GM19324 (cell line): Measurements from ENCODE around the gene PARVB.
A peak's percentile ranks its signal among the peaks of the same experiment; 100 is the strongest.

Experiments used
- ATAC-seq: cut with Tn5 transposase; IDR thresholded peaks from one replicate; pipeline ENCODE4 v1.9.1; 2021; ENCODE audit warnings: mild to moderate bottlenecking, moderate library complexity; ENCODE audit not compliant: unreplicated experiment, low FRiP score

Gene PARVB

DNA sequence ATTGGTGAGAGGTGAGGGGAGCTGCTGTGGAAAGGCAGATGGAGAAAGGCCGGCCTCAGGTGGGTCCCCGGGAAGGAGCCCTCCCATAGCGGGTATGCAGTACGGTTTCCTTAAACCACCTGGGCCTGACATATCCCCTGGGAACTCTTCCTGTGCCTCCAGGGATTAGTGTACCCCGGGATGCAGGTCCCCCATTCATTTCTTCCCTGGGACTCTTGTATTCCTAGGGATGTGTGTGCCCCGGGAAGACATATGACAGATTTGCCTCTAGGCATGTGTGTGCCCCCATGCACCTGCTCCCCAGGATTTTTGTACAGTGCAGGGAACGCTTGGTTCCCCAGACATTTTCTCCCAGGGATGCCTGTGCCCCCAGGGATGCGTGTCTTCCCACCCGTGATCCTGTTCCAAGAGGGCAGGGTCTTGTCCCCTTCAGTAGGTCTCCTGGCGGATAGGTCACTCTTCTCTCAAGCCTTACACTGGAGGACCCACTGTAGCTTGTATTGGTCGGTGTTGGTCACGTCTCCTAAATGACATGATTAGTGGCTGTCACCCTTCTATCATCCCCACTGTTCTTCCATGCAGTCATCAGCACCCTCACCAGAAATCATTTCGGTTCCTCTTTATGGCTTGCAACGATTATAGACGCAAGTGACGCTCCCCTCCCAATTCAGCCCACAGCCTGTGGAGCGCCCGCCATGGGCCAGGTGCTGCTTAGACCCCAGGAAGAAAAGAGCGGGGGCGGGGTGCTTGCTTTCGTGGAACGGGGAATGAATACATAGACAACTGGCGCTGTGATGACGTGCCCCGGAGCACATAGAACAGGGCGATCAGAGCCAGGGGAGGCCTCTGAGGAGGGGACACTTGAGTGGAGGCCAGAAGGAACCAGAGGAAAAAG lies 1.3 kb downstream of the PARVB start:
- peak; percentile 43 for ATAC-seq

DNA sequence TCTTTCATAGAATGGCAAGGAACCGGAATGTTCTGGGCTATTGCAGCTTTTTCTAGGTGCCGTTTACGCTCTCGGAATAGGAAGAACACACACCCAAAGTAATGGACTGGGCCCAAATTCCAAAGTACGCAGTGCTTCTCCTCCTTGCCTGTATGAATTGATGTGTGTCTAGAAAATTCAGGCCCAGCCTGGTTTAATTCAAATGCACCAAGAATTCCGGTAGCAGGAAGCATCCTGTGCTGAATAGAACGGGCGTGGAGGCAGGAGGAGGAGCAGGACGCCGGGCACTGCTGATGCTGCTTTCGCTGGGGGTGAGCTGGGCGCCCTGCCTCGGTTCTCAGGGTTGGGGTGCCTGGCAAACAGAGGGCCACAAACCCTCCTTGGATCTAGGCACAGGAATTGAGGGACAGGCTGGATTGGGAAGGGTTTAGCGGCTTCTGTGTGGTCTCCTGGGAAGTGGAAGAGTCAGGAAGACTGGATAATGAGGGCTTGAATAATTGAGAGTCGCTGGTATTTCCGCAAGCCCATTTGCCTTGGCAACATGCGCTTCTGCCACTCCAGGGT lies 2.0 kb downstream of the PARVB start:
- ATAC-seq, result no peak

DNA sequence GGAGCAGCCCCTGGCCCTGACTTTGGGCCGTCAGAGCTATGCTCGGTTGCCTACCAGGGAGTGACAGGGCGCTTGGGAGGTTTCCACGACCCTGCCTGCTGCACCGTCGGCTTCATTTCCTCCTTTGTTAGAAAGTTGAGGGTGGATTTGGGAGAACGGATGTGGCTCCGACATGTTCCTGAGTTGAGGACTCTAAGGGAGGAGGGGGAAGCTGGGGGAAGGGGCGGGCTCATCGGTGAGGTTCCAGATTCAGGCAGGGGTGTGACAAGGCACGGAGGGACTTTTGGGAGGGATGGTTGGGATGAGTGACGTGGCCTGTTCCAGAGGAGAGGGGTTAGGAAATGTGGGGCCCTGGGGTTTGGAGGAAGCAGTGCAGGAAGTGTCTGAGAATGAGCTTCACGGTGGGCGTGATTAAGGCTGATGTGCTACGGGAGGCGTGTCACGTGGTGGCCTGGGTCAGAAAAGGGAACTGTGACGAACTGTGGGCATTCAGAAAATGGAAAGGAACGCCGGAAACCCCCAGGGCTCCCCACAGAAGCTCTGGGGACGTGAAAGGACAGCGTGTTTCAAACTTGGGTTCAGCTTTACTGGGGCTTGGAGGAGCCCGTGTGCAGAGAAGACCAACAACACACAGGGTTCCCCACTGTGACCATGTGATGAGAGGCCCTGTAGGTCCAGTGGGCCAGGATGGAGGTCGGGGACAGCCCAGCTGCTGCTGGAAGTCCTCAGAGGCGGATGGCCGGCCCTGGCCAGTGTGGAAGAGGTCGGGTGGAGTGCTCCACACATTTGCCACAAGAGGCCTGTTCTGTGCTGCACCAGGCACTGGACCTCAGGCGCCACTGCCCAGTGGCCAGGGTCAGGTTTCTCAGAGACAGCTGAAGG lies 2.8 kb downstream of the PARVB start:
- ATAC-seq, result peak; percentile 47

DNA sequence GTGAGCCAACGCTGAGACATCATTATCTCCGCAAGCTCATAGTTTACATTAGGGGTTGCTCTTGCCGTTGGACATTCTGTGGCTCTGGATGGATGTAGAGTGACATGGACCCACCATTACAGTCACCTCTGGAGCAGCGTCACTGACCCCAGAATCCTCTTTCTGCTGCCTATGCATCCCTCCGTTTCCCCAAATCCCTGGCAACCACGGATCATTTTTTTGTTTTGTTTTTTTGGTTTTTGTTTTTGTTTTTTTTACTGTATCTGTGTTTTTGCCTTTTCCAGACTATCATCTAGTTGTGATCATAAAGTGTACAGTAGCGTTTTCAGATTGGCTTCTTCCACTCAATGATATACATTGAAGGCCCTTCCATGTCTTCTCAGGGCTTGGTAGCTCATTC lies 4.0 kb downstream of the PARVB start:
- ATAC-seq, result no peak

DNA sequence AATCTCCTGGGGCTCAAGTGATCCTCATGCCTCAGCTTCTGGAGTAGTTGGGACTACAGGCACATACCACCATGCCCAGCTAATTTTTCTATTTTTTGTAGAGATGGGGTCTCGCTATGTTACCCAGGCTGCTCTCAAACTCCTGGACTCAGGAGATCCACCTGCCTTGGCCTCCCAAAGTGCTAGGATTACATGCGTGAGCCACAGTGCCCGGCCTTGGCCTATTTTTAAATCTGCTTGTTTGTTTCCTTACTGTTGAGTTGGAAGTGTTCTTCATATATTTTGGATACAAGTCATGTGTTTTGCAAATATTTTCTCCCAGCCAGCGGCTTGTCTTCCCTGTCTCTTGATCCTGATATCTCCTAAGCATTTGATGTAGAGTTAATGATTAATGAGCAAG lies 5.0 kb downstream of the PARVB start:
- no peak for ATAC-seq

DNA sequence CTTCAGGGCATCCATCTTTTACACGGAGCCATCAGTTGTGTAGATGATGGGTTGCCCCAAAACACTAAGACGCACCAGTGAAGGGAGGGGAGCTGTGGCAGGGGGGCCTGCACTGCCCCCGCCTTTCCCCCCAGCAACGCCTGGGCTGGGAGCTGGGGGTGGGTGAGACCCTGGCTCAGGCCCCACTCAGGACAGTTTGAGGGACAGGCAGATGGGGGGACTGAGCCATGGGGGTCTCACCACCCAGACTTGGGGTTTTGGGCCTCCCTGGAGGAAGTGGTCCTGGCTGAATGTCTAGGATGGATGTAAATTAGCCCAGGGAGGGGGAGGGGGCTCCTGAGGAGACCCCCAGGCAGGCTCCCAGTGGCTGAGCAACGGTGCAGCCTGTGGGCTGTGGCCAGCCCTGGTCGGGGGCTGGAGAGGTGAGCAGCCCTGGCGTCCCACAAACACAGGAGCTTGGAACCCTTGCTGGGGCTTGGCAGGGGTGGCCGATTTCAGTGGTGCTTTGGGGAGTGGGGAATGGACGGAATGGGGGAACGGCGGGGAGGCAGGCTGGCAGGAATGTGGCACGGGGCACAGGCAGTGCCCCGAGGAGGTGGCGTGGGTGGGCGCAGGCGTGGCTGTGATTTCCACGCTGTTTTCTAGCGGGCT lies 6.1 kb downstream of the PARVB start:
- no peak for ATAC-seq

DNA sequence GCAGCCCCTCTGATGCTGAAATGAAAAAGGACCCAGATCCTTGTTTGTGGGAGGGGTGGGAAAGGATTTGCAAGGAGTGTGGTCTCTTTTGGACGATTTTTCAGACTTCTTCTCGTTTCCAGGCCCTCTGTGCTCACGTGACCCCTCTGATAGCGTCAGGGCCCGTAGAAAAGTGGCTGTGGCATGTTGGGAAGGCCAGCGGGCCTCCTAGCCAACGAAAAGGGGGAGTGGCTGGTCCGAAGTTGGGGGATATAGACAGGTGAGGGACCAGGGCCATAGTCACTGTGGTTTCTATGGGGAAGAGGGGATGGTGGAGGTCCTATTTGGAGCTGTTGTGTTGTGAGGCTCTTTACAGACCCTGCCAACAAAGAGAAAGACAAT lies 6.6 kb downstream of the PARVB start:
- ATAC-seq, result no peak

DNA sequence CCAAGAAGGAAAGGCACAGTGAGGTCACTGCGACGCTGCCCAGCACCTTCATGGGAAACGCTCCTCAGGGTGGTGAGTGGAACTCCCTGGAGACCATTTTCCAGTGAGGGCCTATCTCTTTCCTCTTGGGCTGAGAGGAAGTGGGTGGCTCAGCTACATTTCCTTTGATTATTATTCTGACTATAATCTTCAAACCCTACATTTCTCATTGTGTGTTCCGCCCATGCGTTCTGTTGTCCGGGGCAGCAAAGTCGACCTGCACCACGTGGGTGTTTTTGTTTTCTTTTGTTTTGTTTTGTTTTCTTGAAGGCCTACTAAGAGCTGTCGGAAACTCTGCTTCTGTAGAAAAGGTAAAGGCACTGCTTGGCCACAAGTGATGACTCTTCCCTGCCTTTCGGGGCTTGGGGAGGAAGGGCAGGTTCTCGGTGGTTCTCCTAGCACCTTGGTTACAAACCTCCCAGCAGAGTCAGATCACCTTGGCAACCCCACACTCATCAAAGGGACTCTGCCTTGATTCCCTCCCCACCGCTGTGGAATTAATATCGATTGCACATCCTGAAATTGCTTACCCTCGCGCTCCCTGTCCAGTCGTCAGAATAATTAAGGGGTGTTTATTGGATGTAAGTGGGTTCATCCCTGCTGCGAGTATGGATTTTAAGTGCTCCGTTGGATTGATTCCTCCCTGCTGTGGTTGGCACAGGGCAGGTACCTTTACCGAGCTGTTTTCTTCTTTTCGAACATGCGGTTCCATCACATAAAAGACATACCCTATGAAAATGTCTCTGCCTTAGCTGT lies 7.3 kb downstream of the PARVB start:
- no peak for ATAC-seq

DNA sequence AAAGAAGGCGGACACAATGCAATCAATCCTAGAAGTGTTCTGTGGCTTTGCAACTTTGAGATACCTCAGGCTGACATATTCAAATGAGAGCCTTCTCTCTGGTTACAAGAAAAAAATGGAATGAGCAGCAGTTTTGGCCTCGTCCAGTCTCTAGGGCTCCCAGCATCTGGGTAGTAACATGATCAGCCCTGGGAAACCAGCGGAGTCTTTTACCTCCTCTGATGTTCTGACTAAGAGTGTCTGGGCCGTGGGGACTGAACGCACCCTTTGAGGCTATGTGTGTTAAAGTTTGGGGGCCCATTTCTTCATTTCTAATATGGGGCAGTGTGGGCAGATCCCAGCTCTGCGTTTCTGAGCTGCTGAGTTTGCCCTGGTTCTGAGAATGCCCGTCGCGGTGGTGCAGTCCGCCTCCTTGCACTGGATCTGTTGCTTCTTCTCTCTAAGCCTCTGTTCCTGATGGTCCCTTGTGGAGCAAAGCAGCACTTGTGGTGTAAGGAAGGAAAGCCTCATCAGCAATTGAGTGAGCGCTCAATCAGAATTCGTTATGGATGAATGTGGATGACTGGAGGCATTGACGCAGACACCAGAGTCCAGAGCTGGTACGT lies 8.1 kb downstream of the PARVB start:
- no peak for ATAC-seq

DNA sequence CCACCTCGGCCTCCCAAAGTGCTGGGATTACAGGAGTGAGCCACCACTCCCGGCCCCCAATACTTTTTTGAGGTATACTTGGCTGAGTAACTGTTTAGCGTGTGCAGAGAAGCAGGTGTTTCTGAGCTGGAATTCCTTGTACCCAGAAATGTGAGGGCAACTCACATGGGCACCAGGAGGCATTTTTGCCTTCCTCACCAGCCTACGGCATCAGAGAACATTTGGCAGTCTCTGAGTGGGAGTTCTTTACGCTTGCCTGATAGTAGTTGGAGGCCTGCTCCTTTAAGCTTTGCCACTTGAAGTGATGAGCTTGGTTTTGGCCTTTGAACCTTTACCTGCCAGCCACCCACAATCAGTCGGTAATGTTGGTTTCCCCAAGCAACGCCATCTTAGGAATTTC lies 9.2 kb downstream of the PARVB start:
- ATAC-seq, result no peak

DNA sequence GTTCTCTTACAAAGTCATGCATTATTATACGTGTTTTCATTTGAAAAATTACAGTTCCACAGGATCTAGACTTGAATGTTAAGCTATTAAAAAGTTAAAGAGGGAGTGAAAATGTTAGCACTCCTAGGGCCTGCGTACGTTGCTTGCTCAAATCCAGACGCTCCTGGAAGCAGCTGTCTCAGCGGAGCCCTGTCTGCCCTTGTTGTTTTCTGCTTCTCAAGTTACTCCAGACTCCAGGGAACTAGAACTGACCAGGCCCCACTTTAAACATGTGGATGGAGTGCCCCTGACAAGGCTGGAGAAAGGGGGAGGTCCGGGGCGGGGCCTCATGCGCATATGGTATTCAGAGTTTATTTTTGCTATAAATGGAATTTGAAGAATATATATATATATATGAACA lies 9.6 kb downstream of the PARVB start:
- ATAC-seq, result no peak

DNA sequence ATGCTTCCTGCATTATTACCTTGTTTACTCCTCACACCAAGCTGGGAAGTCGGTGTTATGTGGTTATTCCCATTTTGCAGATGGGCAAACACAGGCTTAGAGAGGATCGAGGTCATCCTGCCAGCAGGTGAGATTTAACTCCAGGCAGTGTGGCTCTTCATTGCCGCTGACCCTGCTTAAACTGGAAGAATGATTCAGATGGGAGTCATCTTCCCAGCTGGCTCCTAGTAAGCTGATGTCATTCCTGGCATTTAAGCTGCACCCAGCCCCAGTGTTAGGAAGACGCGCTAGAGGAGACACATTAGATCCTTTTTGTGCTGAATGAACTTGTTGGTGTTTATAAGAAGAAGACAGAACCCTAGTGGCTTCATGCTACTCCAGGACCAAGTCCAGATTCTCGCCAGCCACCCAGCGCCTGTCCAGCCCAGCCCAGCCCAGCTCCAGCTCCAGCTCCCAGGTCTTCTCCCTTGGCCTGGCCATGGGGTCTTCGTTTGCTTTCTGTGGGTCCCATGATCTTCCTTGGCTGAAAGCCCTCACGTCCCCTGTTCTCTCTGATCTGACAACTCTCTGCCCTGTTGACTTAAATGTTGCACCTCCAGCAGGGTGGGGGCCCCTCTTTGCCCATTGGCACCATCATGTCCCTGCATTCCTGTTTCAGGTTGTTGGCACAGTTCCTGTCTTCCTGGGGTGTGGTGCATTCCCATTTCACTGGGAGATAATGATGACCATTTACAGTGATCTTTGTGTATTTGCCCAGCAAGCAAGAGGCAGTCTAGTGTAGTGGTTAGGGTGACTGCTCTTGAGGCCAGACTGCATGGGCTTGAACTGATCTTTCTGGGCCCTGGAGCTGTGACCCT lies 13.6 kb downstream of the PARVB start:
- no peak for ATAC-seq

DNA sequence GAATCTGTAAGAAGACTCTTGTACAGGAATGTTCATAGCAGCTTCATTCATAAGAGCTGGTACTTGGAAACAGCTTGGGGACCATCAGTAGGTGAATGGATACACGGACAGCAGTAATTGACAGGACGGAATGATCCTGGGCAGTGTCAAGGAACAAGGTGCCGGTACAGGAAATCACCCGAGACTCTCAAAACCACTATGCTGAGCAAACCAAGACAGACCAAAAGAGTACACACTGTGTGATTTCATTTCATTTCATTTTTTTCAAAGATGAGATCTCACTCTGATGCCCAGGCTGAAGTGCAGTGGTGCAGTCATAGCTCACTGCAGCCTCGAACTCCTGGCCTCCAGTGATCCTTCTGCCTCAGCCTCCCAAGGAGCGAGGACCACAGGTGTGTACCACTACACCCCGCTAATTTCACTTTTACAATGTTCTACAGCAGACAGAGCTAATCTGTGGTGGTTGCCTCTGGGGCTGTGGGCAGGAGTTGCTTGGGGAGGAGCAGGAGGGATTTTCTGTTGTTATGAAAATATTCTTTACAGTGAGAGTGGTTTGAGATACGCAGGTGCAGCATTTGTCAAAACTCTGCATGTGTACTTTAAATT lies 15.6 kb downstream of the PARVB start:
- ATAC-seq, result no peak

DNA sequence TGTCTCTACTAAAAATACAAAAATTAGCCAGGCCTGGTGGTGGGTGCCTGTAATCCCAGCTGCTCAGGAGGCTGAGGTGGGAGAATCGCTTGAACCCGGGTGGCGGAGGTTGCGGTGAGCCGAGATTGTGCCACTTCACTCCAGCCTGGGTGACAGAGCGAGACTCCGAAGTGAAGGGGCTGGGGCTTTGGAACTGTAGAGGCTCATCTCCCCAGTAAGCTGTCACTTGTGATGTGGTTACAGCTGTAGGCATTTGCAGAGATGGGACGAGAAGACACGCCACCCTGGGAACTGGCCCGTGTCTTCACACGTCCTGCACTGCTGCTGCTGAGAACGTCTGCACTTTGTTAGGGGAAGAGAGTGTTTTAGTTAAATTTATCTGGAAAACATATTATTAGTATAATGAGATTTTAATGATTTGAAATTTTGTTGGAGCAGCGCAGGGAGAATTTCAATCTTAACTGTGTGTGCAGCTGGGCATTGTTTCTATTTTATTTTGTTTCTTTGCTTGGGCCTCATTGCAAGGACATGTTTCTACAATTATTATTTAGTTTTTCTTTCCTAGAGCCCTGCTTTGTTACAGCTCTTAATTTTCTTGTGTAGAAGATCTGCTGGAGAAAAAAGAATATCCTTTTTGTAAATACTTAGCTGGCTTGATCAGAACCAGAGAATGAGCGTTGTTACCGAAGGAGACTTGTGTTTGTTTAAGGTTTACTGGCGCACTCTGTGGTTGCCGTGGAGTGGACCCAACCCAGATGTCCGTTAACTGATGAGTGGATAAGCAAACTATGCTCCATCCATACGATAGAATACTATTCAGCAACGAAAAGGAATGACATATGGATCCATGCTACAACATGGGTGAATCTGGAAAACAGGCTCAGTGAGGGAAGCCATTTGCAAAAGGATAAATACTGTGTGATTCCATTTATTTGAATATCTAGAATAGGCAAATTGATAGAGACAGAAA lies 18.4 kb downstream of the PARVB start:
- peak; percentile 46 for ATAC-seq

DNA sequence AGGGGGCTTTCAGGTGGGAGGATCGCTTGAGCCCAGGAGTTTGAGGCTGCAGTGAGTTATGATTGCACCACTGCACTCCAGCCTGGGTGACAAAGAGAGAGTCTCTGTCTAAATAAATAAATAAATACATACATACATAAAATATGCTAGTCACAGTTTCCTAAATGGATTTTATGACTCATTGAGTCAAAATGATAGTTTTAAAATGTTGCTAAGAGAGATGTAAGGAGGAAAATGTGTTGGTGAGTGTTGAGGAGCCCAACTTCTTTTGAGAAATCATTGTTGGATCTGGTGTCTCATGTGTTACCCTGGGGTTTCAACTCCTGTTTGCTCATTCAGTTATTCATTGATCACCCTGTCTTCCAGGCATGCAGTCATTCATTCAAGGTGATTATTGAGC lies 21.0 kb downstream of the PARVB start:
- ATAC-seq, result no peak

DNA sequence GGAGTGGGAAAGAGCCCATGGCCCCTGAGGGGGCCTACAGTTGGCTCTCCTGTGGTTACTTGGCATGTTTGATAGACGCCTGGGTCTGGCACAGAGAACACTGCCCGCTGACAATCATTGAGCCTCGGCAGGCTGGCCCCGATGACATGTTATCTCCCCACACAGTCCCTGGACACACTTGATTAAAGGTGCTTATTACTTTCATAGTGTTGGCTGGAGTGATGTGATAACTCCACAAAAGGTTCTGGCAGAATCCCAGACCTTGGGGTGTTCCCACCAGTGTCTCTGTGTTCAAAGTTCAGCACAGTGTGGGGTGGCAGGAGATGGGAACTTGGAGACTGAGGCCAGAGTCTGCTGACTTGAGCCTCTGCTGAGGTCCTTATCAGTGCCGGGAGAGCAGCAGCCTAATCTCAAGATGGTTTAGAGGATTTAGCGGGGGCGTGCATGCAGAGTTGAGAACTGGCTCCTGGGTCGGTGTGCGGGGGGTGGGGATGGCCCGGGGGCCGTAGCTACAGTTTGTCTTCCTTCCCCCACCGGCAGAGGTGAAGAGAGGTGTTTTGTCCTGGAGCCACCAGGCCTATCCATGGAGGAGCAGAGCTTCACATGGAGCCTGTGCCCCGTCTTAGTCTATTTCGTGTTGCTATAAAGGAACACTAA lies 22.5 kb downstream of the PARVB start:
- ATAC-seq, result no peak

DNA sequence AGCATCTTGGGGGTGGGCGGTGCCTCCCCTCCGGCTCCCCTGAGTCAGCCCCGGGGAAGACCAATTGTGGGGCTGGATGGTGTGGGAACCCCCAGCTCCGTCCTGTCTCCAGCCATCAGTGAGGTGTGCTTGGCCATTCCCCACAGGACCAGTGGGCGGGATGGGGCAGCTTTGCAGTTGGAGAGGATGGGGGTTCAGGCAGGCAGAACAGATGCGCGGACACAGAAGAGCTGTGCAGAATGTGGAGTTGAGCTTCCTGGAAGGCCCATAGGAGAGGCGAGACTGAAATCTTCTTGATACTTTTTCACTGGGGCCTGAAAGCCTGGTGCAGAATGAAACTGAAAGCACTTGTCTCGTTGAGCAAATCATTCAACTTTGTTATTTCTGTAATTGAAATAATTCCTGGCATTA lies 23.8 kb downstream of the PARVB start:
- no peak for ATAC-seq
